ENCODE results near the gene PCGF3. TPM values are rescaled to one million over a fixed set of nuclear protein-coding genes. Genes with fewer than 3 reads are reported as not detected.

PCGF3 gene
- total RNA-seq, 4 donors from 2014 or later: 17.7 to 80.6 (median 53.4) TPM

- no peak for DNase-seq
- Histone ChIP-seq H3K27me3 (no peaks in the 10 kb centered on the region), H3K36me3 (no peaks in the 10 kb centered on the region), H3K27ac (peak overlapping the region in 1 of 2 donors; percentile 65), H3K4me3 (no peak overlapping the region), H3K4me1 (peaks cover 0 to 8% of the 10 kb centered on the region in 2 donors), H3K9me3 (no peaks in the 10 kb centered on the region)
- intact Hi-C loops (cut with DNase I; ENCODE audit: low total_unique reads): no loop called here
- TF ChIP-seq POLR2A (IDR thresholded peaks at IDR 0.05) (no peak), CTCF (IDR thresholded peaks at IDR 0.05) (no peak)
Measured at GRCh38 chr4:720111-720860, 14.7 kb downstream of the PCGF3 start.

GRCh38 chr4:721261-722168 lies 15.9 kb downstream of the PCGF3 start:
- TF ChIP-seq POLR2A (IDR thresholded peaks at IDR 0.05) (no peak), CTCF (IDR thresholded peaks at IDR 0.05) (no peak)
- intact Hi-C loops (cut with DNase I; ENCODE audit: low total_unique reads): no loop called here
- no peaks in the 10 kb centered on the region for H3K9me3 ChIP-seq
- no peaks in the 10 kb centered on the region for H3K27me3 ChIP-seq
- no peak overlapping the region for H3K4me3 ChIP-seq
- H3K27ac ChIP-seq: peak overlapping the region; percentile 23 to 65
- no peaks in the 10 kb centered on the region for H3K36me3 ChIP-seq
- H3K4me1 ChIP-seq: peaks cover 0 to 9% of the 10 kb centered on the region in 2 donors
- DNase-seq: peak; percentile 48 to 49

GRCh38 chr4:722169-722725 lies 16.6 kb downstream of the PCGF3 start:
- TF ChIP-seq POLR2A (IDR thresholded peaks at IDR 0.05) (no peak), CTCF (IDR thresholded peaks at IDR 0.05) (no peak)
- Histone ChIP-seq H3K4me1 (peaks cover 0 to 9% of the 10 kb centered on the region in 2 donors), H3K27me3 (no peaks in the 10 kb centered on the region)

GRCh38 chr4:722851-723360 lies 17.3 kb downstream of the PCGF3 start:
- no peak overlapping the region for H3K4me3 ChIP-seq
- no peak overlapping the region for H3K27ac ChIP-seq
- H3K9me3 ChIP-seq: no peaks in the 10 kb centered on the region
- peaks cover 0 to 9% of the 10 kb centered on the region in 2 donors for H3K4me1 ChIP-seq
- no peaks in the 10 kb centered on the region for H3K27me3 ChIP-seq
- DNase-seq: no peak
- no peaks in the 10 kb centered on the region for H3K36me3 ChIP-seq
- TF ChIP-seq POLR2A (IDR thresholded peaks at IDR 0.05) (no peak), CTCF (IDR thresholded peaks at IDR 0.05) (no peak)
- intact Hi-C loops (cut with DNase I; ENCODE audit: low total_unique reads): no loop called here

More at GRCh38 chr4:722169-722725, 16.6 kb downstream of the PCGF3 start:
- intact Hi-C loops (cut with DNase I; ENCODE audit: low total_unique reads): no loop called here
- Histone ChIP-seq H3K36me3 (no peaks in the 10 kb centered on the region), H3K4me3 (no peak overlapping the region), H3K27ac (no peak overlapping the region), H3K9me3 (no peaks in the 10 kb centered on the region)
- DNase-seq: no peak

All from uterus (tissue), 4 donors.